ENCODE measurements around the gene LRRC37A2.
"Not testable (repeated sequence)": the region's sequence is repeated elsewhere in the genome, so short reads cannot be mapped to it uniquely, and the experiment has no call there.

Gene LRRC37A2

GRCh38 chr17:46512168-46512567 is at the start of gene LRRC37A2:
TSS of gene LRRC37A2 (plus strand) at chr17:46512468. CDS start at chr17:46512713, 245 bp downstream.
- in situ Hi-C loops (cut with MboI; ENCODE audit: low sequenced_read_pairs): not testable (repeated sequence)

GRCh38 chr17:46467618-46468017 is 44.6 kb upstream of the LRRC37A2 start:
- in situ Hi-C loops (cut with MboI; ENCODE audit: low sequenced_read_pairs): not testable (repeated sequence)

- in situ Hi-C loops (cut with MboI; ENCODE audit: low sequenced_read_pairs): not testable (repeated sequence)
Measured at GRCh38 chr17:46474489-46474888, 37.8 kb upstream of the LRRC37A2 start.

GRCh38 chr17:46475583-46475982 is 36.7 kb upstream of the LRRC37A2 start:
- in situ Hi-C loops (cut with MboI; ENCODE audit: low sequenced_read_pairs): not testable (repeated sequence)

- in situ Hi-C loops (cut with MboI; ENCODE audit: low sequenced_read_pairs): not testable (repeated sequence)
Measured at GRCh38 chr17:46478823-46479222, 33.4 kb upstream of the LRRC37A2 start.

GRCh38 chr17:46481310-46481709 is 31.0 kb upstream of the LRRC37A2 start:
- in situ Hi-C loops (cut with MboI; ENCODE audit: low sequenced_read_pairs): not testable (repeated sequence)

GRCh38 chr17:46492021-46492420 is 20.2 kb upstream of the LRRC37A2 start:
- in situ Hi-C loops (cut with MboI; ENCODE audit: low sequenced_read_pairs): not testable (repeated sequence)

- in situ Hi-C loops (cut with MboI; ENCODE audit: low sequenced_read_pairs): not testable (repeated sequence)
Measured at GRCh38 chr17:46499437-46500139, 12.7 kb upstream of the LRRC37A2 start.

- in situ Hi-C loops (cut with MboI; ENCODE audit: low sequenced_read_pairs): not testable (repeated sequence)
Measured at GRCh38 chr17:46505896-46506295, 6.4 kb upstream of the LRRC37A2 start.

GRCh38 chr17:46534716-46535115 is 22.4 kb downstream of the LRRC37A2 start:
- in situ Hi-C loops (cut with MboI; ENCODE audit: low sequenced_read_pairs): not testable (repeated sequence)

- in situ Hi-C loops (cut with MboI; ENCODE audit: low sequenced_read_pairs): not testable (repeated sequence)
Measured at GRCh38 chr17:46548607-46549006, 36.3 kb downstream of the LRRC37A2 start.

GRCh38 chr17:46559155-46559554 is 46.9 kb downstream of the LRRC37A2 start:
- in situ Hi-C loops (cut with MboI; ENCODE audit: low sequenced_read_pairs): not testable (repeated sequence)

- in situ Hi-C loops (cut with MboI; ENCODE audit: low sequenced_read_pairs): not testable (repeated sequence)
Measured at GRCh38 chr17:46560048-46560447, 47.8 kb downstream of the LRRC37A2 start.

GRCh38 chr17:46566284-46566683 is 54.0 kb downstream of the LRRC37A2 start:
- in situ Hi-C loops (cut with MboI; ENCODE audit: low sequenced_read_pairs): not testable (repeated sequence)

- in situ Hi-C loops (cut with MboI; ENCODE audit: low sequenced_read_pairs): not testable (repeated sequence)
Measured at GRCh38 chr17:46566980-46567379, 54.7 kb downstream of the LRRC37A2 start.

GRCh38 chr17:46571796-46572195 is 59.5 kb downstream of the LRRC37A2 start:
- in situ Hi-C loops (cut with MboI; ENCODE audit: low sequenced_read_pairs): not testable (repeated sequence)

- in situ Hi-C loops (cut with MboI; ENCODE audit: low sequenced_read_pairs): not testable (repeated sequence)
Measured at GRCh38 chr17:46579083-46580075, 67.1 kb downstream of the LRRC37A2 start, which contains the start of gene ARL17A. TSS of gene ARL17A (minus strand) at chr17:46579691. CDS start at chr17:46576322, 3,369 bp downstream.

- in situ Hi-C loops (cut with MboI; ENCODE audit: low sequenced_read_pairs): not testable (repeated sequence)
Measured at GRCh38 chr17:46580082-46580481, 67.8 kb downstream of the LRRC37A2 start.

- in situ Hi-C loops (cut with MboI; ENCODE audit: low sequenced_read_pairs): not testable (repeated sequence)
Measured at GRCh38 chr17:46585444-46585843, 73.2 kb downstream of the LRRC37A2 start.

- in situ Hi-C loops (cut with MboI; ENCODE audit: low sequenced_read_pairs): not testable (repeated sequence)
Measured at GRCh38 chr17:46590157-46591146, 78.2 kb downstream of the LRRC37A2 start, which contains the start of gene NSF. TSS of gene NSF (plus strand) at chr17:46590669. CDS start at chr17:46590776, 107 bp downstream.
